ENCODE data around the gene ITGA8. TPM values are rescaled to one million over a fixed set of nuclear protein-coding genes. Genes with fewer than 3 reads are reported as not detected.

Gene ITGA8
- total RNA-seq, 1 donor from 2014 or later: not detected

DNA sequence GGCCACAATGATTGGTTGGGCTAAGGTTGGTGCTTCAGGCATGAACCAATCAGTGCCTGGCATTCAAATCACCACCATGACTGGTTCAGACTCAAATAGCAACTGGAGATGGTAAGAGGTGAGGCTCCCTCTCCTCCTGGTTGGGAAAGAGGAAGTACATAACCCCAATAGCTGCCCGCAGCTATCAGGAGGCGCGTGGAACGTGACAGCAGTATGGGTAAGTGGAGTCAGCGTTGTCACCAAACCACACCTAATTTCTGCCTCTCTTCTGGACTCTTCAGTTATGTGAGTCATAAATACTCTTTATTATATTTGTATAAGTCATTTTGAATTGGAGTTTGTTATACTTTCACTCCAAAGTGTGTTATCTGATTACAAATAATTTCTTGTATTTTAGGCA lies 17.9 kb upstream of the ITGA8 start:
- DNase-seq (ENCODE audit: low read depth): peak; percentile 47

DNA sequence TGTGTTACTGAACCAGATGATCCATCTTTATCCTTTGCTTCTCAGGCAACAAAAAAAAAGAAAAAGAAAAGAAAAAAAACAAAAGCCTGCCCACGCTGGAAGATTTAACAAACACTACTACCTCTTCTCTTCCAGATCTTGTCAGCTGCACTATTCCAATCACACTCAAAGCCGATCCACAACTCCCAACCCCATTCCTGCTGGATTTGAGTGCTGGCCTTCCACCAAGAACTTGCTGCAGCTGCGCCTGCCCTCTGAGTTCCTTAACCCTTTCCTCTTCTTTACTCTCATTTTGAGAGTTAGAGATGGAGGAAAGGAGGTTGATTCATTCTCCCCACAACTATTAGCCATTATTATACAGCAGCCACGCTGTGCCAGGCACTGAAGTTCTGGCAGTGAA lies 16.0 kb upstream of the ITGA8 start:
- DNase-seq (ENCODE audit: low read depth): peak; percentile 76

DNA sequence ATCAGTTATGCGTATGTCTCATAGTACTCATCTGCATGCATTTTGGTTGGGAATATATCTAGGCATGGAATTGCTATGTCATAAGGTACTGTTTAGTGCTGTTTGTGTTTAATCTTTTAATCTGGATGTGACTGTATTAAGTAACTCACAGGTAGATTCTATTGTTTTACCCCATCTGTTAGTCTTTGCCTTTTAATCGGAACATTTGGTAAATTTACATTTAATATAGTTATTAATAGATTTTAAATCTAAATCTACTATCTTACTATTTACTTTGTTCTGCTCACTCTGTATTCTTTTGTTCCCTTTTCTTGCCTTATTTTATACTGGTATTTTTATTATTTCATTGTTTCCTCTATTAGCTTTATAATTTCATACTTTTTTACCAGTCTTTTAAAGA lies 10.6 kb upstream of the ITGA8 start:
- DNase-seq (ENCODE audit: low read depth): no peak

DNA sequence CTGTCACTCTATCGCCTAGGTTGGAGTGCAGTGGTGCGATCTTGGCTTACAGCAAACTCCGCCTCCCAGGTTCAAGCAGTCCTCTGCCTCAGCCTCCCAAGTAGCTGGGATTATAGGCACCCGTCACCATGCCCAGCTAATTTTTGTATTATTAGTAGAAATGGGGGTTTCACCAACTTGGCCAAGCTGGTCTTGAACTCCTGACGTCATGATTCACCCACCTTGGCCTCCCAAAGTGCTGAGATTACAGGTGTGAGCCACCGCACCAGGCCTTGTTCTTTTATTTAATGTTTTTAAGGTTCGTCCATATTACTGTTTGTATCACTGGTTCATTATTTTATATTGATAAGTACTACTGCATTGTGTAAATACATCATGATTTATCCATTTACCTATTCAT lies 10.2 kb upstream of the ITGA8 start:
- no peak for DNase-seq (ENCODE audit: low read depth)

DNA sequence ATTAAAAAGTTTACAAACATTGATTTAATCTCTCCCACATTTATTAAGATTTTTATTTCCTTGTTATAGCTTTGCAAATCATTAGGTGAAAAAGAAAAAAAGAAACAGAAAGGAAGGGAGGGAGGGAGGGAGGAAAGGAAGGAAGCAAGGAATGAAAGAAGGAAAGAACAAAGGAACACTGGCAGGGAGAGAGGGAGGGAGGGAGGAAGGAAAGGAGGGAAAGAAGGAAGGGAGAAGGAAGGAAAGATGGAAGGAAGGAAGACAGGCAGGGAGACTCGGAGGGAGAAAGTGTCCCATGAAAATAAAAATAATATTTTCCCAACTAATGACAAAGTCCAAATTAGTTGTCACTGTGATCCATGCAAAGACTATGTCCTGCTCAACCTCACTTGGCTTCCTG lies 6.3 kb upstream of the ITGA8 start:
- DNase-seq (ENCODE audit: low read depth): no peak

DNA sequence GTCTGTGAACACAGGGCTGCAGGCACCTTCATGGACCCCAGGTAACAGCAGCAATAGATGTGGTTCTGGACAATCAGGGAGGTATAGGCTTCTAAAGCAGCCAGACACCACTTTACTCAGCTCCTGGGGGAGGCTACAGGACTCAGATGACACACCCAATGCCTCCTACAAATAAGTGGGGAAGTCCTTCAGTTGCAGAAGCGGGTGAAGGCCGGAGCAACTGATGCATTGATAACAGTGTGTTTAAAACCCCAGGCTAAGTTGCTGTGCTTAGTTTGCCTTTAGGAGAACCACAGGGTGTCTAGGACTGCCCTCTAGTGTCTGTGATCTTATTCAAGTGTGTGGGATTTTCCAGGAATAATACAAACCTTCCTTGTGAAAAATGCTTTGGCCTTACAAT lies 5.9 kb upstream of the ITGA8 start:
- DNase-seq (ENCODE audit: low read depth): peak; percentile 60

DNA sequence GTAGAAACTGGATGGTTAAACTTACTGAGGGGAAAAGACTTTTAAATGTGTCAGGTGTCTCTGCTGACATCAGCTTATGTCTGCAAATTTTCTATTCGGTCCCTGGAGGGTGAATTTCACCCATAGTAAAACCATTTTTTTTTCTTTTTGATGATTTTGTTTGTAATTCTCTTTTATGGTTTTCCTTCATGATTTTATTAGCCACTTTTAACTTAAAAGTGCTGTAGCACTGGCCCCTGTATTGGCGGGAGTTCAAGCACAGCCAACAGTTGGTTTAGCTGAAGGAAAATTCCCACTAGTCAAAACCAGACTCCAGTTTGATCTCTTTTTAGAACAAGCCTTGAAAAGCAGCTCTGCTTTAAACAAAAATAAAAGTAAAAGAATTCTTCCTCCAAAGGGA lies 5.0 kb upstream of the ITGA8 start:
- DNase-seq (ENCODE audit: low read depth): no peak

DNA sequence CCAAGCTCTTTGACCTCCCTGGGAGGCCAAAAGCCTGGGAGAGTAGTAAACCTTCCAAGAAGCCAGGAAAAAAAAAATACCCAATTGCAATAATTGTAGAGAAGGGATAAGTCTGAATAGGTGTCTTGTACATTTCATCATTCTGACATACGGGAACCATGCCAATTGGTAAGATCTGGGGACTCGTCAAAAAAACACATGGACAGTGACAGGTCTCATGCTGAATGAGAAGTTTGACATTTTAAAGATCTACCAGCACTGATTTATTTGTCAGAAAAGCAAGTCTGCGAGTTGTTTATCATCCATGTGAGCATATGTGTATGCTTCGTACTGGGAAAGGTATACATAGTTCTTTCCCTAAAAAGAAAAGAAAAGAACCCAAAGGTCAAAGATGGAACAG lies 4.1 kb upstream of the ITGA8 start:
- DNase-seq (ENCODE audit: low read depth): no peak

DNA sequence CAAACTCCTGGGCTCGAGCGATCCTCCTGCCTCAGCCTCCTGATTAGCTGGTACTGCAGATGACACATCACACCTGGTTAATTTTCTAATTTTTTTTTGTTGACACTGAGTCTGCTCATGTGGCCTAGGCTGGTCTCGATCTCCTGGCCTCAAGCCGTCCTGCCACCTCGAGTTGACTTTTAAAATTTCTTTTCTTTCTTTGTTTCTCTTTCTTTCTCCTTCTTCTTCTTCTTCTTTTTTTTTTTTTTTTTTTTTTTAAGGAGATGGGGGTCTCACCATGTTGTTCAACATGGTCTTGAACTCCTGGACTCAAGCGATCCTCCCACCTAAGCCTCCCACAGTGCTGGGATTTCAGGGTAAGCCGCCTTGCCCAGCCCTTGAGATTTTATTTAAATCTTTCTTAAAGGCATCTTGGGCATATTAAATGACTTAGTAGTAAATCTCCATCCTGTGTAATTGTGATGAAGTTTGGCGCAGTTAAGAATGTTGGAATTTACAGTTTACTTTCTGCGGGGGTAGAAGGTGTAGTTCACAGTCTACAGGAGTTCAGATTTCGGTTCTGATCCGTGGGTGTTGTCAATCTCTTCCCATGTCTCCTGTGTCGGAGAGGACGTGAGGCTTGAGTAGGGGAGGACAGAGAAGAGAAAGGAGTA lies 1.0 kb upstream of the ITGA8 start:
- DNase-seq (ENCODE audit: low read depth): no peak

DNA sequence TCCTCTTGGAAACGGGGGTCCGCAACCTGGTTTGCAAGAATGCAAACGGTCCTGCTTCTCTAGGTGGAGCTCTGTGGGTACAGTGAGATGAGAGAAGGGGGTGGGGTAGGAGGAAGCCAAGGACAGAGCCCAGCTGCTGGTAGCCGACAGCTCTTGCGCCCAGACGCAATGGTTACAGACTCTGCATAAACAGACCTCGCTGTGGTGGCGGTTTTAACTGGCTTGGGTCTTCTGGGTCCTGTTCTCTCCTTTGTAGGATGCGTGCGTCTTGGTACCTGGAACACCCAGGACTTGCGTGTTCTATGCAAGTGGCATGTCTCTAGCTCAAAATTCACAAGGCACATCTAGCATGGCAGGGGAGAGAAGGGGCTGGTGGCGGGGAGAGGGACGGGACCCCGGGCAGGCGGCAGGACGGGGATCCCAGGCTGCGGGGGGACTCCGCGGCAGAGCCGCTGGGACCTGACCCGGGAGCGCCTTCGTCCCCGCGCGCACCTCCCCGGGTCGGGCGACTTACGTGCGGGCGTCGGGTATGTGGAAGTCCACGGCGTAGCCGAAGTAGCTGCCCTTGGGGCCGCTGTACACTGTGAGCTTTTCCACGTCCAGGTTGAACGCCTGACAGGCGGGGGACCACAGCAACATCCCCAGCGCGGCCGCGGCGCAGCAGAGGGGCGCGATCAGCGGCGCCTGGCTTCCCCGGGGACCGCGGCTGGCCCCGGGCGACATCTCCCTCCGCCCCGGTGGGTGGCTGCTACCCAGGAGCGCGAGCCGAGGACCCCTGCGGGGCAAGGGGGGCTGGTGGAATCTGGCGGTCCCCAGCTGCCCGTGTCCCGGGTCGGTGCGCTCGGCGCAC lies 448 bp downstream of the ITGA8 start:
- peak; percentile 11 for DNase-seq (ENCODE audit: low read depth)

DNA sequence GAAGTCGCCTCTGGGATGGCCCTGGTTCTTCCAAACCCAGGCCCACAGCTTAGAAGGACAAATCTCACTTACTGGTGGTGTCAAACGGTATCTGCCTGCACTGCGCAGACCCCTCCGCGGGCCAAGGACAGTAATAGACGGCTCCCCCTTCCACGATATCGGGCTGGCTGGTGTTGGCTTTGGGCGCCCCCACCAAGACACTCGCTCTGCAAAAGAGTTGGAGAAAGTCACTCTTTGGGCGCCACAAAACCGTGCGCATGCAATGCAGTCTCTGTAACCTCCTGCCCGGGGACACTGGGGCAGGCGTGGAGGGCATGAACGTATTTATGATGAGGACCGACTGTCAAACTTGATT lies 1.1 kb downstream of the ITGA8 start:
- no peak for DNase-seq (ENCODE audit: low read depth)

DNA sequence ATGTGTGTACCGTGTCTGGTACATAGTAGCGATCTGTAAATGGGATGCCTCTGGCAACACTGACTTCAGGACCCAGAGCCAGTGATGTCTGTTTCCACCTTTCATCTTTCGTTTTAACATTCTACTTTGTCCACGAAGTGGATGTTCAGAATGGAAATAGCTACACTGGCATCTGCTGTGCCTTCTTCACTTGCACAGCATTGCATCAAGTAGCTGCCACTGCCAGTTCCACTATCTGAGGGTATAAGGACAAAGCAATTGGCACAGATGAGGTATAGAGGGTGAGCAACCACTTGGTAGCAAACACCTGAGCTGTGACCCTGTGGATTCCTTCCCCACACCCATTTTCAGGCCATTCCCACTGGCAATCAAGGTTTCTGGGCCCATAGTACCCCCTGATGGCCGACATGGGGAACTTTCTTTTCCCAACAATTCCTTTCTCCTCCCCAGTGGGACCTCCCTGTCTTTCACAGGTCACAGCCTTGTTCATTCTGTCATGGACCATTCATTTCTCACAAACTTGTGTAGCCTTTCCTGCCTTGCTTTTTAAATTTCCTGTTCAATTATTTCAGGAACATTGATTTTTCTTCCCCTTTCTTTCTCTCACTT lies 4.0 kb downstream of the ITGA8 start:
- DNase-seq (ENCODE audit: low read depth): no peak

DNA sequence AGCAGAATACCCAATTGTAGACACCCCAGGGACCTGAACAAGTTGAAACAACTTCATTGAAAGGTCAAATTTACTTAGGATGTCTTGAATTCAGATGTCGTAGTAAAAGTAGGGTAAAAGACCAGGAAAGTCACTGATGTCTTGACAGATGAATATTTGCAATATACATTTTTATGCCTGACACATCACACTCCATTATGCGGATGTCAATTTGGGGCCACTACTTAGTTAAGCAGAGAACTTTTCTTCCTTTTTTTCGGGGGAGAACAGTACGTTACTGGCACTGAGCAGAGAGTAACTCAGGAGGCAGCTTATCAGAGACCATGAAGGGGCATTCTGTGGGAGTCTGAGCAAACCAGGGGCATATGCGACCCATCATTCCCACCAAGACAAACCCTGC lies 4.9 kb downstream of the ITGA8 start:
- DNase-seq (ENCODE audit: low read depth): no peak

DNA sequence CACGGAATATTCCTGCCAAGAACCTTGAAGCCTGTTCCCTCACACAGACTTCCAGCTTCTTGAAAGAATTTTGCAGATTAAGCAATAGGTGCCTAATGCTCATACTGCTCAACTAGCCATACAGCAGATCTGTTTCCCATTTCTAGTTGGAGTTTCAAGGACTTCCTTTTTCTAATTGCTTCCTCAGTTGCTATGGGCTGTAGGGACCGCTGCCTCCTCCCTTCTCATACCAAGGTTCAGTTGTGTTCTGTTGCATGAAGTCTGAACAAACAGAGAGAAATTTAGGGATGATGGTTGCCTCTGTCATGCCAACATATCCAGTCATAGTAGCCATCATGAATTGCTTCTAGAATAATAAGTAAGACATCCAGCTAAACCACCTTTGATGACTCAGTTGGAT lies 6.8 kb downstream of the ITGA8 start:
- no peak for DNase-seq (ENCODE audit: low read depth)

DNA sequence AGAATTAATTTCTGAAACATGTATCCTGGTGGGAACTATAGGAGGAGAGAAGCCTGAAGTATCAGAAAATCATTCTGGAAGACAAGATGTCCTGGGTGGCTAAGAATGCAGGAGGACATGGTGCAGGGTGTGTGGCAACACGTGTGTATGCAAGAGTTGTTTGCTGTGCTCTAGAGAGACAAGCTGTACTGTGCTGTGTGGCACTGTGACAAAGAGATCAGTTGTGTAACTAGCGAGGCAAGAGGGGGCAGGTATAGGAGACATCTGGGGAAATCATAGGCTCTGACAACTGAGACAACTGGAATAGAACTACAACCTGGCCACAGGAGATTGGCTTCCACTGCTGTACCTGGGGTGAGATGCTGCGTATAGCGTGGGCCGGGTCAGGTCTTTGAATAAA lies 9.3 kb downstream of the ITGA8 start:
- no peak for DNase-seq (ENCODE audit: low read depth)

DNA sequence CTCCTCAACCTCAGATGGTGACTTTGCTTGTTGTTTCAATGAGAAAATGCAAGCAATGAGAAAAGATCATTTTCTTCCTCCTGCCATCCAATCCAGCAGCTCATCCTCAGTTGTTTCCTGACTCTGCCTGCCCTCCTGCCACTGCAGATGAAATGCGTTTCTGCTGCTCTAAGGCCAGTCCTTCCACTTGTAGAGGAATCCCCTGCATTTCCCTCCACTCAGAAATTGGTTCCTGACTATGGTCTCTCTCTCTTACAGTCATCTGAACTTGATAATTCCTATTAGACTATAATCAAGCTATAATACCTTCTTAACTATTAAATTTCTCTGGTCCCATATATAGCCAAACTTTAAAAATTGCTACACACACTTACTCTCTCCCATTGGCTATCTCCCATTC lies 14.4 kb downstream of the ITGA8 start:
- DNase-seq (ENCODE audit: low read depth): no peak

DNA sequence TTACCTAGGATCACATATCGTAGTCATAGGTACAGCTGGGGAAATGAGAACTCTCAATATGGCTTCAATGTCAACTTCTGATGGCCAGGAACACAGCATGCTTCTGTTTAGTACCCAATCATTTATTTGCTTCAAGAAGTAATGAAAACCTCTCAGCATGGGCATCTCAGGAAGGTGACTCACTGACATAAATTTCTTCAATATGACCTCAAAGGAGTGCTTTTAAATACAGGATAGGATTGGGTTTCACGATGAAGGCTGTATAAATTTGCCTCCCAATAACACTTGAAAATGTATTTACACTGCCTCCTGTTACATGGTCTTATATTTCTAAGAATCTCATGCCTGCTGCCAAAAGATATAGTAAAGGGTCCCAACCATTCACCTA lies 15.1 kb downstream of the ITGA8 start:
- no peak for DNase-seq (ENCODE audit: low read depth)

DNA sequence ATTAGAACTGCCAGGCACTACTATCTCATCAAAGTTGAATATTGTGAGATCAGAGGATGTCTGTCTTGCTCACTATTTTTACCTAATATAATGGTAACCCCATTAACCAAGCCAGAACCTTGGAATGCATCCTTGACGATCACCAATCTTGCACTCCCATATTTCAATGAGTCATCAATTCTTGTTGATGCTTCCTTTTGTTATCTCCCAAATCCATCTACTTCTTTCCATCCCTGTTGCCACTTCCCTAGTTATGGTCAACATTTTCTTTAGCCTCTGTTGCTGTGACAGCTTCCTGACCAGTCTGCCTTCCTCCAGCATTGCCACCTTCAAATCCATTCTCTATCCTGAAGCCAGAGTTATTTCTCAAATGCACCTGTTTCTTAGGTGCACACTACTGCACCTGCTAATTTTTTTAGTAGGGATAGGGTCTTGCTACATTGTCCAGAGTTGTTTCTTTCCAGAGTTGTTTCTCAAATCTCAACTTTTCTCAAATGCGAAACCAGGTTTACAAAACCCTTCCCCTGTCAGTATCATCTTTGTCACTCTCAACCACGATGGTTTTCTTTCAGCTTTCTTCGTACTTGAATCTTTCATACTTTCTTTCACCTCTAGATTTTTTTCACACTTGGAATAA lies 15.7 kb downstream of the ITGA8 start:
- no peak for DNase-seq (ENCODE audit: low read depth)

DNA sequence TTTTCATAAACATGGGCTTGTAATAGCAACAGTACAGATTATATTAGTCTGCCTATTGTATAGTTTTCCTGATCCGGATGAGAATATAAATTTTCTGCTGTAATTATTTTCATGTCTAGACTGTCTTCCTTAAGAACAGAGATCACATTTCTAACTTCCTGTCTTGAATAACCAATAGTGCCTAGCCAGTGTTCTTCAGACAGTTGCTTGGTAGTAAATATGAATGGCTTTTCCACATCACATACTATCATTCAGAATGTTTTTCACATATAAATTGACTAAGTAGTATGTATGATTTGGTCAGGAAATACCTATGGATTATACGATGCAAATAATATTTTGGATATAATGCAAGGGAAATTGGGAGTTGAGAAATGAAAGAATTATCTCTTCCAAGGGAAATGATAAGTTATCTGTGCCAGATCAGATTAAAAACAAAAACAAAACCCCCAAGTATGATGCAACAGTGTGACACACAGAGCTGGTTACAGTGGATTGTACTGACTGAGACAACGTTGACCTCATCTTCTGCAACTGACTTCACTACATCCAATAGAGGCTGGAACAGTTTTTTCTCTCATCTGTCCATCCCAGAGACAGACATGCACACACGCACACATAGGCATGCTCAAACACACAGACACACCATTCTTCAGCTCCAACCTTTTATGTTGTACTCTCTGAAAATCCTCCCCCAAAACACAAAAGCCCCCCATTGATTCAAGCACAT lies 16.4 kb downstream of the ITGA8 start:
- no peak for DNase-seq (ENCODE audit: low read depth)

DNA sequence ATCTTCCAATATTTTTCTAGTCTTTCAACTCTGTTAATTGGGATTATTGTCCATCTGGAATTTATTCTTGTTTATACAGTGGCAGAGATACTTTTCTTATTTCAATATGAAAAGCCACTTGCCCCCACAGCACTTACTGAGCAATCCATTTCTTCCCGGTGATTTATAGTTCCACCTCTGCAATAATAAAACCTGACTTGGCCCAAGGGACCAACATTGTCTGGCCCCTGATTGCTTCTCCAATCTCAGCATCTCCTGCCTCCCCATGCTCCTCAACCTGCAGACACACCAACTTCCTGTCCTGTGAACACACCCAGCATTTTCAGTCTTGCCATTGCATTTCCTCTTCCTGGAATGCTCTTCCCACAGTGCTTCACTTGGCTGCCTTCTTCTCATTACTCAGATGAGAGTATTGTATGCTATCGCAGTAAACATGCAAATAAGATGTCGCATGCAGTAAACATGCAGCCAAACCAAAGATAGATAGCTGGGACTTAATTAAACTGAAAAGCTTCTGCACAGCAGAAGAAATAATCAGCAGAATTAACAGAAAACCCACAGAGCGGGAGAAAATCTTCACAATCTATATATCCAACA lies 19.5 kb downstream of the ITGA8 start:
- DNase-seq (ENCODE audit: low read depth): no peak

DNA sequence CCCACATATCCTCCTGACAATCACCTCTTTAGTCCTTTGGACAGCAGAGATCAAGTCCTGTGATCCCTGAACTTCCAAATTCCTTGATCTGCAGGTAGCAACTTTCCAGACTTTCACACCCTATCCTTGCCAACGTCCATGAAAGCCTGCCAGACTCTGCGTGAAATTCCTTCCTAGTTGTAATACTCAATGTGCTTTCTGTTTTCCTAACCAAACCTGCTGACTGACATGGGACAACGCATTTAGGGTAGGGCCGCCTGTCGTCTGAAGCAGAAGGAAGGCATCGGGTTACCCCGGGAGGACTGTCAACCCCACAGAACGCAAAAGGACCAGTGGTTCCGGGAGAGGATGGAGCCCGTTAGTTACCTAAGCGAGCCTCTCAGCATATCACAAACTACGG lies 23.9 kb downstream of the ITGA8 start:
- DNase-seq (ENCODE audit: low read depth): no peak
